HepG2 (cell line): Measurements from ENCODE around the gene ASTN2. TPM values are rescaled to one million over a fixed set of nuclear protein-coding genes. Genes with fewer than 3 reads are reported as not detected.

ENCODE experiments used
- ATAC-seq: fragments of 200-7000 bp; cut with Tn5 transposase; 3 replicates; pipeline ENCODE4 v1.9.1; 2020; ENCODE audit warnings: mild to moderate bottlenecking, moderate library complexity
- BruUV-seq: library from RNA; stranded (reverse); fragments of 400-500 nt; replicated peaks from 2 replicates; lab custom pipeline; 2021; lab: Mats Ljungman, UMichigan
- CTCF ChIA-PET: fragments of 300-600 bp; formaldehyde crosslinking; extraction: SDS; loops from one replicate; lab custom pipeline; 2021; ENCODE audit warnings: low total read pairs, inconsistent platforms, low intra/inter-chr PET ratio; lab: Yijun Ruan, JAX
- POLR2A ChIA-PET: fragments of 350-600 bp; sonication (Branson Sonifier 250); formaldehyde crosslinking; loops from one replicate; lab custom pipeline; 2020; ENCODE audit warnings: antibody characterized with exemption, inconsistent platforms; lab: Yijun Ruan, JAX
- DNase-seq: peaks from one replicate; pipeline ENCODE4 v3.0.0-alpha.2; 2015; ENCODE audit warnings: low spot score
- FAIRE-seq: peaks from 3 replicates; lab custom pipeline; 2011; peaks lifted over from hg19 to GRCh38; lab: Jason Lieb, UNC
- H2AFZ ChIP-seq: one replicate; pipeline ENCODE4 v1.6.1; 2011; ENCODE audit warnings: low read length, inconsistent platforms
- H3K27ac ChIP-seq: fragments of 300-600 bp; 3 replicates; pipeline ENCODE4 v1.8.0; 2011; ENCODE audit warnings: mixed run types, mild to moderate bottlenecking, mixed read lengths, low read length, inconsistent platforms; ENCODE audit not compliant: insufficient read depth; ENCODE audit errors: extremely low read length
- H3K27me3 ChIP-seq, 2 experiments: fragments of 200-600 bp in 1 of 2; 2 replicates in 1 of 2; 3 replicates in 1 of 2; pipeline versions ENCODE4 v1.6.0 to v1.8.0; 2011; ENCODE audit warnings: low read length in 2 of 2, mild to moderate bottlenecking in 2 of 2, moderate library complexity in 2 of 2, inconsistent platforms in 1 of 2; ENCODE audit not compliant: insufficient read depth in 2 of 2, control insufficient read depth in 1 of 2
- H3K36me3 ChIP-seq, 2 experiments: fragments of 200-600 bp in 1 of 2; replicated peaks in 1 of 2; 2 replicates in 1 of 2; 3 replicates in 1 of 2; pipeline versions ENCODE4 v1.5.1 to v1.8.0; 2011; ENCODE audit warnings: low read length in 2 of 2, inconsistent platforms in 1 of 2; ENCODE audit not compliant: insufficient read depth in 2 of 2, control insufficient read depth in 1 of 2
- H3K4me1 ChIP-seq: 2 replicates; pipeline ENCODE4 v1.5.1; 2012; ENCODE audit warnings: low read length, inconsistent platforms; ENCODE audit not compliant: insufficient read depth
- H3K4me2 ChIP-seq: 2 replicates; pipeline ENCODE4 v1.6.0; 2011; ENCODE audit warnings: low read depth, low read length, inconsistent platforms
- H3K4me3 ChIP-seq, 3 experiments: fragments of 200-600 bp in 1 of 3; sonication (generic), shearing (Covaris generic) in 1 of 3; replicated peaks in 1 of 3; 2 replicates each; pipeline ENCODE4 v1.5.1; 2011 to 2016; ENCODE audit warnings: low read length in 3 of 3, inconsistent platforms in 2 of 3, low read depth in 2 of 3, mild to moderate bottlenecking in 2 of 3, control low read depth in 1 of 3, mixed read lengths in 1 of 3; ENCODE audit not compliant: insufficient read depth in 1 of 3
- H3K79me2 ChIP-seq: one replicate; pipeline ENCODE4 v1.6.1; 2011; ENCODE audit warnings: low read length, inconsistent platforms; ENCODE audit not compliant: insufficient read depth
- H3K9ac ChIP-seq: 2 replicates; pipeline ENCODE4 v1.6.0; 2011; ENCODE audit warnings: mild to moderate bottlenecking, low read depth, low read length, inconsistent platforms; ENCODE audit not compliant: insufficient read depth
- H3K9me3 ChIP-seq: 2 replicates; pipeline ENCODE4 v1.5.1; 2012; ENCODE audit warnings: mild to moderate bottlenecking, low read length
- H4K20me1 ChIP-seq: 2 replicates; pipeline ENCODE4 v1.6.0; 2011; ENCODE audit warnings: inconsistent platforms, mild to moderate bottlenecking, low read length, moderate library complexity; ENCODE audit not compliant: insufficient read depth
- ATF3 ChIP-seq: sonication (generic); formaldehyde crosslinking; IDR thresholded peaks from 2 replicates; pipeline ENCODE4 v1.4.0; 2020; ENCODE audit warnings: missing genetic modification reagents
- CENPX ChIP-seq: sonication (generic); formaldehyde crosslinking; IDR thresholded peaks from 2 replicates; pipeline ENCODE4 v1.9.0; 2021; ENCODE audit warnings: mild to moderate bottlenecking, missing genetic modification reagents, moderate library complexity
- DBP ChIP-seq: sonication (generic); formaldehyde crosslinking; IDR thresholded peaks from 2 replicates; pipeline ENCODE4 v1.4.0; 2020; ENCODE audit warnings: missing genetic modification reagents; ENCODE audit errors: not compliant biosample characterization
- EHMT2 ChIP-seq: fragments of 200-600 bp; sonication (generic); IDR thresholded peaks from 2 replicates; pipeline ENCODE4 v1.7.0; 2017; ENCODE audit warnings: antibody characterized with exemption, low read depth, low read length, borderline replicate concordance
- GTF2F1 ChIP-seq: fragments of 150-350 bp; IDR thresholded peaks from 2 replicates; pipeline ENCODE4 v1.6.1; 2014; ENCODE audit warnings: low read length
- MAF1 ChIP-seq: sonication (generic); formaldehyde crosslinking; IDR thresholded peaks from 2 replicates; pipeline ENCODE4 v1.5.0; 2020; ENCODE audit warnings: missing genetic modification reagents, borderline replicate concordance
- MLXIP ChIP-seq: sonication (generic); formaldehyde crosslinking; IDR thresholded peaks from 2 replicates; pipeline ENCODE4 v1.9.0; 2021; ENCODE audit warnings: missing genetic modification reagents, borderline replicate concordance
- MZF1 ChIP-seq: sonication (generic); formaldehyde crosslinking; IDR thresholded peaks from 2 replicates; pipeline ENCODE4 v1.8.1; 2023; ENCODE audit warnings: mild to moderate bottlenecking, missing genetic modification reagents, borderline replicate concordance
- SRF ChIP-seq: IDR thresholded peaks from 2 replicates; pipeline ENCODE4 v1.6.1; 2011; ENCODE audit warnings: mild to moderate bottlenecking, low read depth, low read length, moderate library complexity
- STAT5B ChIP-seq: sonication (generic); formaldehyde crosslinking; IDR thresholded peaks from 2 replicates; pipeline ENCODE4 v1.4.0; 2020; ENCODE audit warnings: missing genetic modification reagents
- ZFP41 ChIP-seq: sonication (generic); formaldehyde crosslinking; IDR thresholded peaks from 2 replicates; pipeline ENCODE4 v1.4.0; 2020; ENCODE audit warnings: mild to moderate bottlenecking, missing genetic modification reagents, borderline replicate concordance
- ZFP62 ChIP-seq: sonication (generic); formaldehyde crosslinking; IDR thresholded peaks from 2 replicates; pipeline ENCODE4 v1.4.0; 2020; ENCODE audit warnings: missing genetic modification reagents
- ZFYVE20 ChIP-seq: sonication (generic); formaldehyde crosslinking; IDR thresholded peaks from 2 replicates; pipeline ENCODE4 v1.8.0; 2023; ENCODE audit warnings: low read depth, mild to moderate bottlenecking, moderate library complexity, missing genetic modification reagents, borderline replicate concordance
- ZNF275 ChIP-seq: sonication (generic); formaldehyde crosslinking; IDR thresholded peaks from 2 replicates; pipeline ENCODE4 v1.8.0; 2022; ENCODE audit warnings: missing genetic modification reagents, mild to moderate bottlenecking, inconsistent platforms, borderline replicate concordance
- ZNF562 ChIP-seq: sonication (generic); formaldehyde crosslinking; IDR thresholded peaks from 2 replicates; pipeline ENCODE4 v1.8.0; 2022; ENCODE audit warnings: missing genetic modification reagents, borderline replicate concordance
- ZNF597 ChIP-seq: sonication (generic); formaldehyde crosslinking; IDR thresholded peaks from 2 replicates; pipeline ENCODE4 v1.5.0; 2020; ENCODE audit warnings: missing genetic modification reagents
- ZNF777 ChIP-seq: sonication (generic); formaldehyde crosslinking; IDR thresholded peaks from 2 replicates; pipeline ENCODE4 v1.4.0; 2020; ENCODE audit warnings: missing genetic modification reagents
- ZSCAN21 ChIP-seq: sonication (generic); formaldehyde crosslinking; IDR thresholded peaks from 2 replicates; pipeline ENCODE4 v1.8.0; 2022; ENCODE audit warnings: mild to moderate bottlenecking, missing genetic modification reagents, moderate library complexity, borderline replicate concordance
- WGBS: methylation state at CpG from one replicate; pipeline ENCODE4 v1.1.6; 2017; ENCODE audit warnings: low lambda C conversion rate; 5-methylcytosine and 5-hydroxymethylcytosine counted together
- in situ Hi-C: cut with HindIII; loops from 2 replicates; pipeline ENCODE4 v1.10.0; 2017; ENCODE audit warnings: low pct_unique_long_range_greater_than_20kb; ENCODE audit not compliant: extremely low pct_ligation_motif_present
- intact Hi-C: fragments of 100-400 bp; cut with micrococcal nuclease; formaldehyde crosslinking; loops from one replicate; pipeline ENCODE4 v1.10.0; 2022; ENCODE audit not compliant: unreplicated experiment
- polyA plus RNA-seq, 8 experiments: library from polyadenylated mRNA; depleted of rRNA in 3 of 8; stranded (reverse) in 7 of 8; unstranded in 1 of 8; fragments of >200 nt; fragmentation: Illumina TruSeq in 4 of 8; extraction: Trizol in 4 of 8; gene quantifications; 2 replicates each; pipeline versions ENCODE4 v1.2.1 to v1.2.3, GENCODE V29; 2011 to 2016; ENCODE audit warnings: low read depth in 4 of 8, missing spikeins in 1 of 8, mixed read lengths in 1 of 8; ENCODE audit not compliant: insufficient read depth in 1 of 8
- total RNA-seq, 5 experiments: library from RNA; depleted of rRNA; stranded (reverse); fragments of >200 nt; fragmentation: Illumina TruSeq; extraction: Trizol; gene quantifications; 2 replicates each; pipeline ENCODE4 v1.2.3, GENCODE V29; 2016; ENCODE audit warnings: low read depth in 1 of 5

Gene ASTN2
- total and polyA plus RNA-seq, 2 of the 13 experiments (the other 11 are each of a cell fraction or from before 2014, with no cell fraction given): 5.2 to 13.5 TPM

GRCh38 chr9:116411506-116411905 is 1003.4 kb downstream of the ASTN2 start (continued):
- TF ChIP-seq MAF1 (CRISPR knock-in tag): no peak

GRCh38 chr9:116409638-116410037 is 1005.2 kb downstream of the ASTN2 start:
- Histone ChIP-seq H3K4me2 (no peak overlapping the region), H3K79me2 (no peaks in the 10 kb centered on the region), H3K4me1 (no peaks in the 10 kb centered on the region), H3K27me3 (no peaks in the 10 kb centered on the region), H3K4me3 (no peak overlapping the region), H3K36me3 (no peaks in the 10 kb centered on the region), H4K20me1 (no peaks in the 10 kb centered on the region), H3K9ac (no peak overlapping the region), H2AFZ (no peak overlapping the region), H3K27ac (no peak overlapping the region), H3K9me3 (no peaks in the 10 kb centered on the region)
- no peak for DNase-seq
- no peak for FAIRE-seq
- ATAC-seq: no peak
- 79% methylated on average over 6 of the region's 6 CpGs for WGBS
- in situ Hi-C loops (no loop called here), intact Hi-C loops (no loop called here)
- ChIA-PET POLR2A (no interaction called here), CTCF (no interaction called here)
- BruUV-seq: no TSS peak
- TF ChIP-seq MZF1 (no peak), ZFP62 (CRISPR knock-in tag) (no peak), ATF3 (no peak), ZNF275 (no peak), ZFP41 (no peak), ZNF562 (CRISPR knock-in tag) (no peak), GTF2F1 (no peak), SRF (no peak), DBP (CRISPR knock-in tag) (no peak), STAT5B (CRISPR knock-in tag) (no peak), ZFYVE20 (CRISPR knock-in tag) (no peak), CENPX (CRISPR knock-in tag) (no peak), MLXIP (CRISPR knock-in tag) (no peak), ZSCAN21 (CRISPR knock-in tag) (no peak), EHMT2 (no peak), ZNF597 (no peak), ZNF777 (CRISPR knock-in tag) (no peak)
